ENCODE measurements around the gene KCNH8.
"Not testable (repeated sequence)": the region's sequence is repeated elsewhere in the genome, so short reads cannot be mapped to it uniquely, and the experiment has no call there.

Gene KCNH8

DNA sequence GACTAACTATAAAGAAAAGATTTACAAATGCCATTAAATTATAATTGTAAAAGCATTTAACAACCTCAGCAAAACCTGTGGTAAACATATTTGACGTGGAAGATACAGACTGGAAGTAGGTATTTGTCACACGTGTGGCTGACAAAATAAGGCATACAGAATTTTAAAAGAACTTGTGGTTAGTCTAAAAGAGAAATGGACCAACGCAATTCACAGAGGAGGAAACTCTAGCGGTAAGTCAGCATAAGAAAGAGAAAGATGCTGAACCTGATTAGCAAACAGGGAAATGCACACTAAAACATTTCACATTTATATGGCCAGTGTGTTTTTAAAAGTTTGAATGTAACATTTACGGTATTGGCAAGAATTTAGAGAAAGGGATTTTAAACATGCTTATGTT lies 35.3 kb downstream of the KCNH8 start:
- no peak for DNase-seq

DNA sequence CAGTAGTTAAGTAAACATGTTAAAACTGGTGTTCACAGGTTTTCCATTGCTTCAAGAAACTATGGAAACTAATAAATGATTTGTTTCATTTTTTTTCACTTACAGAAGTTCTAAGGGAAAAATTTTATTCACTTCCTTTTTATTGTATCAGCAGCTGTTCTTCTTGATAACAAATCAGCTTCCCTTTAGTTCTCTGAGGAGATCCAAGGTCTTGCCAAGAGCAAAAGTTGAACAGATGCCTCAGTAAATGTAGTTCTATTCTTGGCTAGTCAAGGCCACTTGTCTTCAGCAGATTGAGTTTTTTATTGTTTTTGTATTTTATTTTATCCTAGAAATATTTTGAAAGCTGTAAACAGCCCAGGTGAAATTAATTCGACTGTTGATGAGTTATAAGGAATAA lies 41.8 kb downstream of the KCNH8 start:
- DNase-seq = no peak

DNA sequence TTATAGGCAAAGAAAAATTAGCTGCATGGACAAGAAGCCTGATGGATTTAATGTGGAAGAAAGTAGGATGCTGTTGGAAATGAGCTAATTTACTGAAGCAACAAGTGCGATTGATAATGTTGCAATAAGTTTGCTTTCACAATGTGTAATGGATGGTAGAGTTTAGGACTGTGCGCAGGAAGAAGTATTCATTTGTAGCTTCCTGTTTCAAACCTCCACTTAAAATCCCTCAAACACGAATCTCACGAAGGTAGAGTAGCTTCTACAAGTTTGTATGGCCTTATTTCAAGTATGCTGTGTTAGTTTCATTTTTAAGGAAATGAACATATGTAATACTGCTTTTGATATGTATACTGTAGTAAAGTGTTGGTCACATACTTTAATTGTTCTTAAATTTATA lies 42.3 kb downstream of the KCNH8 start:
- DNase-seq = no peak

DNA sequence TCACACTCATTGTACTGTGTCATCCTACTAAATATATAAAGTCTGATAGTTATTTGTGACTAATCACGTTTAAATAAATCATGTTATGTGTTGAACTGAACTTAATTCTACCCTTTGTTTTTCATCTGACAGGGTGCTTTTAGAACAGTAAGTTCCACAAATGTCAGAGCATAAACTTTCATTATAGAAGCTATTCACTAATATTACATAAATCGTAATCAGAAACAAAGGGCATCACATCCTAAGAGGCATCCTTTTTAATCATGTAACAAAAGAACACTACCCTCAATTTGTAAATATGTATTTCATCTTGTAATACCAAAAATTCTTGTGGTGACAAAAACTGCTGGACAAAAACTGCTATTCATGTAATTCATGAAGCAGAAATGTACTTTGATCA lies 50.8 kb downstream of the KCNH8 start:
- DNase-seq = no peak

DNA sequence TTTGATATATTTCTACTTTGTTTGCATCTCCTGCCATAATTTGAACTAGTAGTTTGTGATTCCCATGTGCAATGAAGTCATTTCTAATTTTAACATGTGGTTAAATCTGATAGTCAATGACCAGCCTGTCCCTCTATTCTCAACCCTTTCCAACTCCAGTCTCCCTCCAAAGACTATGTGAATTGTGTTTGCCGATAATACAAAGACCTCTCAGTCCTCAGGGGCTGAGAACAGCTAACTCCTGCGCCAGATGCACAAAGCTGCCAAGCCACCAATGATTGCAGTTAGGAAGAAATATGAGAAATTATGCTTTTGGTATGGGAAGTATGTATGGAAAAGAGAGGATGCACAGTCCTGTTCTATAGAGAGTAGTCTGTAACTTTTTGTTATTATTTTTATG lies 54.0 kb downstream of the KCNH8 start:
- no peak for DNase-seq

DNA sequence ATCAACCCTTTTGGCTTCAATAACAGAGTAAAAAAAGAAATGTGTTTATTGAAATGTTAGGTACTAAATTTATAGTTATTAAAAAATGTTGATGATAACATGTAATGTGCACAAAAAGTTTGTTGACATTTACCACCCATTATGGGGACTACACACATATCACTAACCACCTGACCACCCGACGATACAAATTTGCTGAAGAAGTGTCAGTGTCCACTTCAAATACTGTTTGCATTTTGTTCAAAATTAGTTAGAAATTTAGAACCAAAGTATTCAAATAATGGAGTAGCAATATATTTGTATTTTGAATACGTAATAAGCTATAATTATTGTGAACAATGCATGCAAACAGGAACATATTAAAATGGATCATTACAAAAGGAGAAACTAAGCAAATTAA lies 54.4 kb downstream of the KCNH8 start:
- no peak for DNase-seq

DNA sequence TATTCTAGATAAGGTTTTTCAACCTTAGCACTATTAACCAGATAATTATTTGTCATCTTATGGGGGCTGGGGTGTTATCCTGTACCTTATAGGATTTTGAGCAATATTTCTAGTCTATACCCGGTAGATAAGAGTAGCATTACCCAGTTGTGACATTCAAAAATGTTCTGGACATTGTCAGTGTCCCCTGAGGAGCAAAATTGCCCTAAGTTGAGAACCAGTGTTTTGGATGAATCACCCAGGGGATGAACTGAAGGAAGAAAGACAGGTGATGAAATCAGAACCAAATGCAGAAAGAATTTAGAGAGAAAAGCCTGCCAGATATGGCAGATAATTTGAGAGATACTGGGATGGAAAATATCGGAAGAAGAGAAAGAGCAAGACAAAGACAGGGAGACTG lies 58.2 kb downstream of the KCNH8 start:
- no peak for DNase-seq

DNA sequence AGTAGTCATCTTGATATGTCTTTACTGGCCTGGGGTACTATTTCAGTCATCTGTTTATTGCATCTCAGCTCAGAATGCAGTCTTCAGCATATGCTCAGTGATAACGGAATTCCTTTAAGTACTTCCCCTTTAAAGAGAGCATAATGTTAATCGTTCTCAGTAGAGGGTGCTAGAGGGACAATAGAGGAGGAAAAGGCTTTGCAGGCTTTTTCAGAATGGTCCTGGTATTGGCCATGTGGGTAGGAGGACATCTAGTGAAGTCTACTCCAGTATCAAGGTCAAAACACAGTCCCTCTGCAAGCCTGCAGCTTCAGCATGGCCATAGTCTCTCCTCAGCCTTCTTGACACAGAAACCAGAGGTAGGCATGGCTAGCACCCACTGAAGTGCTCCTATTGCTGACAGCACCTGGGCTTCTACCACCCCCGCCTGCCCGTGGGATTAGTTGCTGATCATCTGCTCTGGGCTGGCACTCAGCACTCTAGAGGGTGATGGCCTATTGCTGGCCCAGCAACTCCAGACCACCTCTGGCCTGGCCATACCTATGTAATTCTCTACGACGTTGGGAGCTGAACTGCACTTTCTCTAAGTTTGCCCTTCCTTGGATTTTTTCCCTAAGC lies 65.4 kb downstream of the KCNH8 start:
- no peak for DNase-seq

DNA sequence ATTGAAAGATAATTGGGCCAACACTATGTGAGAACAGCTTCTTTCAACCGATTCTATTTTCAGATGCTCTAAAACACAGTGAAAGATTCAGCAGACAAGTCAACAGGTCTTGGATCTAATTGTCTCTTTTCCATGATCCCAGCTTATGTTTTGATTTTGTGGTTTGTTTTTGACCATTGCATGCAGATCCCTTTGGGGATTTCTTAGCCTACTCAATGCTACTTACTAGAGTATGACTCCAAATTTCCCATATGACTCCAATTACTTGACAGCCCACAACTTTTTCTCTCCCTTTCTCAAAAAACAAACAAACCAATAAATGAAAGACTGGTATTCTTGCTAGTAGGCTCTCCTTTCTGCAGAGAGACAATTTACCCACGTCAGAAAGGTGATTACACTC lies 67.1 kb downstream of the KCNH8 start:
- DNase-seq = no peak

DNA sequence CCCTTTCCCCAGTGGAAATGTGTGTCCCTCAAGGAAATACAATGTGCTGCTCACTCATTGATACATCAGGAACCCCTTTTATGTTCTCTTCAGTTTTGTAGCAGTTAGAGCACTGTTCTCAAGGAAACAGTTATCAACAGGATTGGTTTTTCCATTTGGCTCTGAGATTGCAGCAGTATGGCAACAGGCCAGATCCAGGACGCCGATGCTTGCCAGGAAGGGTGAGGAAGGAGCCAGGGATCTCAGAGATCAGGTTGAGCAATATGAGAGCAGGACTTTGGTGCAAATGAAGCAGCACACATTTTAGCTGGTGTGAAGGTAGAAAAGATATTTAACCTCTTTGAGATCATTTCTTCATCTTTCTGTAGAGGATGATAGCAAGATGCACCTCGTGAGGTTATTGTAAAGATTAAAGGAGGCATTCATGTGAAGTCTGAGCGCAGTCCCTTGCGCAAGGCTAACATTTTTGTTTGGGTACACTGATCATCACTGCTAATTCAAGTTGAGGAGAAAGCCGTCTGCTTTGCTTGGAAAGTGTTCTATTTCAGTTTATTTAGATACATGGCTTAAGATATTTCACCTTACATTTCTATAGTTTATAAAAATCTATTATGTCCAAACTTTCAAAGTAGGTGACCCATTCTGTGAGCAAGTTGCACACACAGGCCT lies 68.5 kb downstream of the KCNH8 start:
- no peak for DNase-seq

DNA sequence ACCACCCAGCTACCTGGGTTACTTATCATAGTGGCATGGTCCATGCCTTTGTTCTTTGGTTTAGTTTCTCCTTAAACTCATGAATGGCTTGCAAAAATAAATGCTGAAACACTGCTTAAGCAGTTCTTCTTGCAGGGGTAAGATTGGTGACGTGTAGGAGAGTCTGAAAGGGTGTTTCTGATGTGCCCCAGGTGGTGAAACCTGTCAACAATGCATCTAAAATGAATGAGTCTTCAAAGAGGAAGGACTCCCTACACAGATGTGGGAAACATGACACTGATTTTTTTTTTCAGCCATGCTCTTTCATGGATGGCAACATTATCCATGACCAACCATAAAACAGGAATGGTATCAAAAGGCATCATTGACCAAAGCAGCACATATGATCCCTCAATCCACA lies 72.0 kb downstream of the KCNH8 start:
- DNase-seq = no peak

DNA sequence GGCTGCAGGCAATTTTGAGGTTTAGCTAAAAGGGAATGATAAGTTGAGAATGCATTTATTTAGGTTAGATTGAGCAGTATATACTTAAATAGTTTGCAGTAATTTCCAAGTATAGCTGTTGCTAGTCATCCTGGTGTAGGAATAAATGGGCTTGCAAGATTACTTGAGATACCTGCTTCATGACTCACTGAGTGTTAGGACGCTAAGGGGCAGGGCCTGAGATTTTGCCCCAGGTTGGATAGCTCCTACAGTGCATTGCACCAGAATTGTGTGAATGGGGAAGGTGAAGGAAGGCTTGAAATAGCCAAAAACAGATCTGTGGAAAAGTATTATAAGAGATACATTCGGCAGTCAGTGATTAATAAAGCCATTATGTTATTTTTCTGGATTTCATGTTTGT lies 72.8 kb downstream of the KCNH8 start:
- DNase-seq = no peak

DNA sequence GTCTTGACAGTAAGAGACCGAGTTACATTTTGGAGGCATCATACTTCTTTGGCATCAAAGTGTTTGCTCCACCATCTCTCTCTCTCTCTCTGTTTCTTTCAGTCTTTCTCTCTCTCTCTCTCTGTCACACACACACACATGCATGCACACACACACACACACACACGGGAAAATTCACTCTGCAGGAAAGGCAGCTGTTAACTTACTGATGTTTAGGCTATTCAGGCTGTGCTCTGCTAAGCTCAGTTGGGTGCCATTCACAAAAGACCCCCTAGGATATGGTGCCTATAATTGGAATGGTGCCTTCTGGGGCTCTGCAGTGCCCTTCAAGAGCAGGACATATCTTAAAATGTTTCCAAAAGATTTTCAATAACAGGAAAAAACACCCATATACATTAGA lies 78.2 kb downstream of the KCNH8 start:
- DNase-seq = no peak

DNA sequence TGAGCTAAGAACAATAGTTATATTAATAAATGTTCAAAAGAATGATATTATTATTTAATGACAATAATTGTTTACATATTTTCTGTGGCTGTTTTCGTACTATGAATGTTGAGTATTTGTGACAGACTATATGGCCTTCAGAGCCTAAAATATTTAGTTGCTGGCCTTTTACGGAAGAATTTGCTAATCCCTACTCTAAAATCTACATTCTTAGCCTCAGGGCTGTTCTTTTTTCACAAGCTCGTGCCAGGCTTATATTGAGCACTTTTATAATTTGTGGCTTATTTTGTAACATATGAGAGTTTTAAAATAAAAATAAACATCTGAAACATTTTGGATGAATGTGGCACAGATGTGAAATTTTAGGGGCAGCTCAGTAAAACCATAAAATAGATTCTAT lies 79.9 kb downstream of the KCNH8 start:
- DNase-seq = no peak

DNA sequence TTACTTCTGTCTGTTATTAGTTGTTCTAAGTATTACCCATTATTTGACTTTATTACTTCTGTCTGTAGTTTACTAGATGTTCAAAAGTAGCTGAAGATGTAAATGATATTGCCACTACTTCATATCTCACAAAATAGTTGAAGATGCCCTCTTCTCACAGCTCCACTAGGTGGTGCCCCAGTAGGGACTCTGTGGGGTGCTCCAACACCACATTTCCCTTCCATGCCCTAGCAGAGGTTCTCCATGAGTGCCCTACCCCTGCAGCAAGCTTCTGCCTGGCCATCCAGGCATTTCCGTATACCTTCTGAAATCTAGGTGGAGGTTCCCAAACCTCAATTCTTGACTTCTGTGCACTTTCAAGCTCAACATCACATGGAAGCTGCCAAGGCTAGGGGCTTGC lies 80.8 kb downstream of the KCNH8 start:
- DNase-seq = no peak

DNA sequence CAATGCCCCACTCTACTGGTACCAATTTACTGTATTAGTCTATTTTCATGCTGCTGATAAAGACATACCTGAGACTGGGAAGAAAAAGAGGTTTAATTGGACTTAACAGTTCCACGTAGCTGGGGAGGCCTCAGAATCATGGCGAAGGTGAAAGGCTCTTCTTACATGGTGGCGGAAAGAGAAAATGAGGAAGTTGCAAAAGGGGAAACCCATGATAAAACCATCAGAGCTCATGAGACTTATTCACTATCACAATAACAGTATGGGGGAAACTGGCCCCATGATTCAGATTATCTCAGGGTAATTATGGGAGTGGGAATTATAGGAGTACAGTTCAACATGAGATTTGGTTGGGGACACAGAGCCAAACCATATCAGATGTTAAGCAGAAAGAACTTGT lies 81.6 kb downstream of the KCNH8 start:
- DNase-seq = not testable (repeated sequence)

DNA sequence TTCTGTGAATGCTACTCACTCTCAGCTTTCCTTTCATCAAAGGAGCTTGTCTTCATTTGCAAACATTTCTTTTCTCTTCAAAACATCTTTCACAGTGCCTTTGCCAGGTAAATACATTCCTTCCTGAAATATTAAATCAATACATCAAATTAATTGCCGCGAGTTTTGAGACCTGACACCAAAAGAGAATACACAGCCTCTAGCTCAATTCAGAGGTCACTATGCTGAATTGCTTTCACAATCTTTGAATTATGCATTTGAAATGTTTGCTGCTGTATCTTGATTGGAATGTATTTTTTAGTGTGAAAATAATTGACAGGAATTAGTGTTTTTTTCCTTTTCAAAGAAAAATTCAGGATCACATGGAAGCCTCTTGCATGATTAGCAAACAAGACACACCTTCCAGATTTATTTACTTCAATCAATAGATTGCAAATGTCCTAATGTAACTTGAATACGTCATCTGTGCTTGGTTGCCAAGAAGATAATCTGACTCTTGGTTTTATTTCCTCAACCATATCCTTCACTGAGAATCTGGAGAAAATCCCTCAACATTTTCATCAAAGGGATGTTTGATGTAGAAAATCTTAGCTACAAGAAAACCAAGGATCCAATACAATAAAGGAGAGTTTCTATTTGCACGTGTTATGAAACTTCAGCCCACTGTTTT lies 83.6 kb downstream of the KCNH8 start:
- DNase-seq = no peak

DNA sequence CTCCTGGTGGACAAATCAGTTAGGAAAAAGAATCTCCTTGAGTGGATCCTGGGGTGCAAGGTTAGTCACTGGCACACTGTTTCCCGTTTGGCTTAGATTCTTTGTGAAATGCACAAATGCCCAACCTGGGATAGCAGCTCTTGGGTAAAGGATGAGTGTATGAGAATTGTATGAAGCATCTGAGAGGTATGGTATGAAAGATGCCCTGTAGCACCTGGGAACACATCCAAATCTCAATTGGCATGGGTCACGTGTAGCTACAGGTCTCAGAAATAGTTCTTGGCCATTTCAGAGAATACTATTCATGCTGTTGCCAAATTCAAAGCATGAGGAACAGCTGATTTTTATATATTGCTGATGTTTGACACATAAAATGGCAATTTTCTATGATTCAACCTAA lies 84.3 kb downstream of the KCNH8 start:
- no peak for DNase-seq

DNA sequence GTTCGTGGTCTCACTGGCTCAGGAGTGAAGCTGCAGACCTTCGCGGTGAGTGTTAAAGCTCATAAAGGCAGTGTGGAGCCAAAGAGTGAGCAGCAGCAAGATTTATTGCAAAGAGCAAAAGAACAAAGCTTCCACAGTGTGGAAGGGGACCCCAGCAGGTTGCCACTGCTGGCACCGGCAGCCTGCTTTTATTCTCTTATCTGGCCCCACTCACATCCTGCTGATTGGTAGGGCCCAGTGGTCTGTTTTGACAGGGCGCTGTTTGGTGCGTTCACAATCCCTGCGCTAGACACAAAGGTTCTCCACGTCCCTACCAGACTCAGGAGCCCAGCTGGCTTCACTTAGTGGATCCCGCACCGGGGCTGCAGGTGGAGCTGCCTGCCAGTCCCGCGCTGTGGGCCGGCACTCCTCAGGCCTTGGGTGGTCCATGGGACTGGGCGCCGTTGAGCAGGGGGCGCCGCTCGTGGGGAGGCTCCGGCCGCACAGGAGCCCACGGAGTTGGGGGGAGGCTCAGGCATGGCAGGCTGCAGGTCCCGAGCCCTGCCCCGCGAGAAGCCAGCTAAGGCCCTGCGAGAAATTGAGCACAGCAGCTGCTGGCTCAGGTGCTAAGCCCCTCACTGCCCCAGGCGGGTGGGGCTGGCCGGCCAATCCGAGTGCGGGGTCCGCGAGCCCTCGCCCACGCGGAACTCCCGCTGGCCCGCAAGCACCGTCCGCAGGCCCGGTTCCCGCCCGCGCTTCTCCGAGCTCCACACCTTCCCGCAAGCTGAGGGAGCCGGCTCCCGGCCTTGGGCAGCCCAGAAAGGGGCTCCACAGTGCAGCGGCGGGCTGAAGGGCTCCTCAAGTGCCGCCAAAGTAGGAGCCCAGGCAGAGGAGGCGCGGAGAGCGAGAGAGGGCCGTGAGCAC lies 85.8 kb downstream of the KCNH8 start:
- DNase-seq = not testable (repeated sequence)

DNA sequence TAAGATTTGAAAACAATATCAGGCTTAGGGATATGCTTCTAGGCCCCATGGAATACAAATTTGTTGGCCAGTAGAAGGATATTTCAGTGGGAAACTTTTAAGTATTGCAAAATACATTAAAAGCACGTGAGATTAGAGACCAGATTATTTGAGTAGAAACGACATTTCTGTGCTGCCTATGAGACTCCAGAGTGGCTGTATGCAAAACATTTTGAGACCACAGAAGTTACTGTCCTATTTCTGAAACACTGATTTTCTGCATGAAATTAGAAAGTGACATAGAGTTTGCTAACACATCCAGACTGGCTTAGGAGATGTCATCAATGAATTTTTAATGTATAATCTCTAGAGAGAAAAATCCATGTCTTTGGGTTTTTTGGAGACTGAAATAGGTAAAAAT lies 99.8 kb downstream of the KCNH8 start:
- DNase-seq = no peak

DNA sequence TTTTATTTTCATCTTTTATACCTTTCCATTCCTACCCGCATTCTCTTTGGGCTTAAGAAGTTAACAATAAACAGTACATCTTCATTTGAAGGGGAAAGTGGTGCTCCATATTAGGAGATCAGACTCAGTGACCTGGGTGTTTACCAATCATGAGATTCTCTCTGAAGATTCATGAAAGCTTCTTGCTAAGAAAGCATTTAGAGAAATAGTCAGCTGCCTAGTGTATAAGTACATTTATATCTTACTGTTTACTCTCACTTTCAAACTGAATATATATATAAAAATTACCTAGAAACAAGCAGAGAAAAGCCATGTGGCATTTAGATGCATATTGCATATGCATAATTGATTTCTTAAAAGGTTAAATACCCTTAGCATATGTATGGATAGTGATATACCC lies 100.5 kb downstream of the KCNH8 start:
- no peak for DNase-seq

DNA sequence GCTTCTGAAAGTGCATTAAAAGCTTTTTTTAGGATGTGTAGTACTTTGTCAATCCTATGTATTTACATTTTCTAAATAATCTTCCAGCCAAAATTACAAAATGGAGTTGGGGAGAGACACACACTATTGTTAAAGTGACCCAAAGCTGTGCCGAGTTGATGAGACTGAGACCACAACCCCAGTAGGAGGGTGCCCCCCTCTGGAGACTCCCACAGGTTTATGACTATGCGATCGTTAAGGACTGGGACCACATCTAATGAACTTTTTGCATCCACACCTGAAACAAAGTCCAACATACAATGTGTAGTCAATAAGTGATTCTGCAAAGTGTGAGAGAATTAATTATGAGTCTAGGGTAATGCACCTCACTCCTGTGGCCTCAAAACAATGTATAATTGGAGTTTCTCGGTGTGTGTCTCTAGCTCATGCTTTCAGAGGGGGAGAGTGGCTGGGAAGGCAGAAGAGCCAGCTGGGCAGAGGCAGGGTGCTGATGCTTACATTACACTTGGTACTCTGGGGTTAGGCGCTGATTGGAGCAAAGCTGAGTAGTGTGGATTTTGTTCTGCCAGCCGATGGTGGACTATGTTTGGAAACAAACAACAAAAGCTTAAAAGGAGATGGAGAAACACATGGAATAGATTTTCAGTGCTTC lies 102.8 kb downstream of the KCNH8 start:
- DNase-seq = no peak

DNA sequence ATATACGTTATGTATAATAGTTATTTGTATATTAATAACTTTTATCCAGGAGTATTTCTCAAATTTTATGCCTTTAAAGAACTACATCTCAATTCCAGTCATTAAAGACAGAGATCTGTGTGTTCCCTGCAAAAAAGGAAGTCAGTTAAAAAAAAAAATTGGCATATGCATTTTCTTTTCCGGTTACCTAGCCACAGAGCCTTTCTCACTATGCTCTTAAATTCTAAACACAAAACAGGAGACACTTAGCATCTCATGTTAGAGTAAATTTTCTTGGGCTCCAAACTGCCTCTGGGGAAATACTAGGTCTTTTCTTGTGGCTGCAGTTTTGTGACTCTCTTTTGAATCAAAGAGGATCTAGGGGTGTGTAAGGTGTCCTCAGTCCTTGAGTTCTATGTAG lies 105.9 kb downstream of the KCNH8 start:
- DNase-seq = no peak
